Fibroblast of skin of scalp (primary cell): Measurements from ENCODE around the gene GLTPD2.
"Not testable (repeated sequence)": the region's sequence is repeated elsewhere in the genome, so short reads cannot be mapped to it uniquely, and the experiment has no call there.

Experiments
- DNase-seq: peaks from one replicate; pipeline ENCODE4 v3.0.0-alpha.2; 2013

GLTPD2 gene

DNA sequence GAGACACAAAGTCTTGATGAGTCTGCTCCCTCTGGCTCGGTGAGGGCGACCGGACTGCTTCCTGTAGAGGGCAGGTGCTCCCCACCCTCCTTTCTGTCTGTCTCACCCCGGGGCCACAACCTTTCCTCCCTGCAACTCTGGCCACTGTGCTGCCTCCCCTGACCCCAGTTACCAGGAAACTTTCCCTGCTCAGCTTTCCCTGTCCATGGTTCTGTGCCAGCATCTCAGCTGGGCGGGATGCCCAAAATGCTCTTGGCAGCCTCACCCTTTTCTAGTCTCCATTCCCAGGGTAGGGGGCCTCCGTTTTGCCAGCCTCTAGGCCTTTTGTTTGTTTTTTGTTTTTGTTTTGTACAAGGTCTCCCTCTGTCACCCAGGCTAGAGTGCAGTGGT lies 19.6 kb downstream of the GLTPD2 start:
- DNase-seq: no peak

DNA sequence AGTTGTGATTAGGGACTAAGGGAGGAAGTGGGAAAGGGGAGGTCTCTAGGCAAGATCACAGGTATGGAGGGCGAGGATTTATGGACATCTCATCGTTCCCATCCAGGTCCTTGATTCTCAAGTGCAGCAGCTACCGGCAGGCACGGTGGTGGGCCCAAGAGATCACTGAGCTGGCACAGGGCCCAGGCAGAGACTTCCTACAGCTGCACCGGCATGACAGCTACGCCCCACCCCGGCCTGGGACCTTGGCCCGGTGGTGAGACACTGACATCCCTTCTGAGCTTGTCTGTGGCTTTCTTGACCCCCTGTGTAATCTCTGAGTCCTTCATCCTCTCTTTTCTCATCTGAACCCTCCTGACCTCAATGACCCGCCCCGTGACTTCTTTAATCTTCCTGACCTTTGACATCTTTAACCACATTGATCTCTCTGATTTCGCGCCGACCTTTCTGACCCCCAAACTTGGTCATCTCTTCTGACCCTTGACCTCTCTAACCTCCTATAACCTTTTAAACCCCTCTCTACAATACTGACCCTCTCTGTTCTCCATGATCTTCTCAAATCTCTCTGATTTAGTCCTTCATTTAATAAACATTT lies 22.0 kb downstream of the GLTPD2 start:
- DNase-seq: no peak

DNA sequence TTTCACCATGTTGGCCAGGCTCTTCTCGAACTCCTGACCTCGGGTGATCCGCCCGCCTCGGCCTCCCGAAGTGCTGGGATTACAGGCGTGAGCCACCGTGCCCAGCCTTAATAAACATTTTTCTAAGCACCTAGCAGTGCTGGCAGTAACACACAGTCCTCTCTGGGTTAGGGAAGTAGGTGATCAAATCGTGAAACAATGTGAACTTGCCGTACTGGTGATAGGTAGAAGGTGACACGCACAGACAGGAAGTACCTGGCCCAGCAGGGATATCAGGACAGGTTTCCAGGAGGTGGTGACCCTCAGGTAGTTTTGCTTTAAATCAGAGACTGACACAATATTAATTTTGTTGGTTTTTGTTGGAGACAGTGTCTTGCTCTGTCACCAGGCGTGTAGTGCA lies 22.7 kb downstream of the GLTPD2 start:
- DNase-seq: no peak

DNA sequence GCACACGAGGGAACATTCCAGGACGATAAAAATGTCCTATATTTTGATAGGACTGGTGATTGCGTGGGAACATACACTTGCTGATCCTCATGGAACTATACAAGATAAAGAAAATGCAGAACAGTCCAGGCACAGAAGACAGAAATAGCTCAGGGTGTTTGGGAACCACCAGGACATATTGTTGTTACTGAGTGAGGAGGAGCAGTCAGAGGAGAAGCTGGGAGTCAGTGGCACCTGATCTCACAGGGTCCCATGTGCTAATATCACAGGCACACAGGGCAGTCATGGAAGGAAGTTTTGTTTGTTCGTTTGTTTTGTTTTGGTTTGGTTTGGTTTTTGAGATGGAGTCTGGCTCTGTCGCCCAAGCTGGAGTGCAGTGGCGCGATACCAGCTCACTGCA lies 23.9 kb downstream of the GLTPD2 start:
- no peak for DNase-seq

DNA sequence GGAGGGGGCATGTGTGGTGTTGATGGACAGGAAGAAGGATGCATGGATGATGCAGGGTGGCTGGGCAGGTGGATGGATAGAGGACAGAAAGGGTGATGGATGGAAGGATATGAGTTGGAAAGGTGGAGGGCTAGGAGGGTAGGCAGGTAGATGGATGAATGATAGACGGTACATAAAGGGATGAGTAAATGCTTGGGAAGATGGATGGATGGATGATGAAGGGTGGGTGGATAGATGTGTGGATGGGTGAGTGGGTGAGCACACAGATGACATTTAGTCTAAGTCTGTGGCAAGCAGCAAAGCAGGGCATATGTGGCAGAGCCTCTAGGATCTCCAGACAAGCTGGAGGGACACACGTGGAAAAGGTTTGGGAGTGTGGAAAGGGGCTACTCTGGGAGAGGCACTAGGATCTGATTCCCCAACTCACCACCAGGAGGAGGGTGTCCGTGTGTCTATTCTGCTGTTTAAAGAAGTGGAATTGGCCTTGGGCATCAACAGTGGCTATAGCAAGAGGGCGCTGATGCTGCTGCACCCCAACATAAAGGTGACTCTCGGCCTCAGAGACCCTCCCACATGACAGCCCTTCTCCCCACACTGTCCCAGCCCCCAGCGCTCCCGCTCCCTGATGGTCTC lies 26.4 kb downstream of the GLTPD2 start:
- DNase-seq: no peak

DNA sequence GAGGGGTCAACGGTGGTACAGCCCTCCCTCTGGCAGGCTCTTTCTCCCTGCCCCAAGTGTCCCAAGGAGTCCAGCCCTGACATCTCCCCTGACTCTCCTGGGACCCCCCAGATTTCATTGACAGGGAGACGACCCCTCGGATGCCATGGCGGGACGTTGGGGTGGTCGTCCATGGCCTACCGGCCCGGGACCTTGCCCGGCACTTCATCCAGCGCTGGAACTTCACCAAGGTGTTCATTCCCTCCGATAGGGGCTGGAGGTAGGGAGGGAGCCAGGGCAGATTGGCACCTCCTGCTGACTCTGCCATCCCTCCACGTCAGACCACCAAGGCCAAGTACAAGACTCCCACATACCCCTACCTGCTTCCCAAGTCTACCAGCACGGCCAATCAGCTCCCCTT lies 28.1 kb downstream of the GLTPD2 start:
- DNase-seq: no peak

DNA sequence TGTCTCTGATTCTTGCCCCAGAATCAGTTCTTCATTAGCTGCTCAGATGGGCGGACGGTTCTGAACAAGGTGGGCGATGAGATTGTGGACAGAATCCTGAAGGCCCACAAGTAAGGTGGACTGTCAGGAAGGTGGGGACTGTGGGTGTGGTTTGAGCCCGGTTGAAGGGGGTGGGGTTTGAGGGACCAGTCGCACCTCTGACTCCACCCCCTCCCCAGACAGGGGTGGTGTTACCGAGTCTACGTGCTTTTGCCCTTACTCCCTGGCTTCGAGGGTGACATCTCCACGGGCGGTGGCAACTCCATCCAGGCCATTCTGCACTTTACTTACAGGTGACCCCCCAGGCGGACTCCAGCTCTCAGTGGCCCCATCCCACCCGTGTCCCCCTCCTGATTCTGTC lies 29.5 kb downstream of the GLTPD2 start:
- DNase-seq: no peak

DNA sequence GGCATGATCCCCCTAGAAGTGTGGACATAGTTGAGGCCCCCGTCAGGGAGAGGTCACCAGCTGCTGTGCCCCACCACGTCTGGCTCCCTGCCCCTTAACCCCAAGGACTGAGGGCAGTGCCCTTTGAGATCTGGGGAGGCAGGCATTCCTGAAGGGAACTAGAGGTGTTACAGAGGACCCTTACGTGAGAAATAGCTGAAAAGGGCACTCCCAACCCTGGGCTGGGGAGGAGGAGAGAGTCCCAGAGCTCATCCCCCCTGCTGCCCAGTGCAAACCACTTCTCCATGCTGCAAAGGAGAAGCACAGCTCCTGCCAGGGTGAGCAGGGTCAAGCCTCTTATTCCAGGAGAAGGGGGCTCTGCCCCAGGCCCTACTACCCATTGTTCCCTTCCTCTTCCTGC lies 34.1 kb downstream of the GLTPD2 start:
- no peak for DNase-seq

DNA sequence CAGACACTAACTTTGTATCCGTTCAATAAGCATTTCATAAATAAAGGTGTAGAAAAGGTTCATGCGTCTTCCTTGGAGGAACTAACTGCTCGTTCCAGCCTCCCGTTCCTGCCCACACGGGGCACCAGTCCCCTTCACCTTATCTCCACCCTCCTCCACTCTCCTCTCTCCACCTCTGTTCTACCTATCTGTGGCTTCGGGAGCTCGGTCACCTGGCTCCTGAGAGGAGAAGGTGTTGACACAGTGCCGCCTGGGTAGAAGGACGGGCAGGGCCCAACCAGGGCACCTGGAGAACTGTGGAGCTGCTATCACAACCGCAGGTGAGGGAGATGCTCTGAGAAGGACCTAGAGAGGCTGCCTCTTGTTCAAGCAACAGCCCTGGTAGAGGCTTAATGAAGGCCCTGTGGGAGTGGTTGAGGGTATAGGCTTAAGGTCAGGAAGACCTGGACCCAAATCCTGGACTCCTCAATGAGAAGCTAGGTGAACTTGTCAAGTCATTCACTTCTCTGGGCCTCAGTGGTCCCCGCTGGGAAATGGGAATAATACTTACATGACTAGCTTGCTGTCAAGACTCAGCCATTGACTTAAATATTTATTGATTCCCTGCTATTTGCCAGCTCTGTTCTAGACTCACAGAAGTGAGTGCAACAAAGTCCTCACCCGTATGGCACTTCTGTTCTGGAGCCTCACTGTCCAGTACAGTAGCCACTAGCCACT lies 34.8 kb downstream of the GLTPD2 start:
- DNase-seq: no peak

DNA sequence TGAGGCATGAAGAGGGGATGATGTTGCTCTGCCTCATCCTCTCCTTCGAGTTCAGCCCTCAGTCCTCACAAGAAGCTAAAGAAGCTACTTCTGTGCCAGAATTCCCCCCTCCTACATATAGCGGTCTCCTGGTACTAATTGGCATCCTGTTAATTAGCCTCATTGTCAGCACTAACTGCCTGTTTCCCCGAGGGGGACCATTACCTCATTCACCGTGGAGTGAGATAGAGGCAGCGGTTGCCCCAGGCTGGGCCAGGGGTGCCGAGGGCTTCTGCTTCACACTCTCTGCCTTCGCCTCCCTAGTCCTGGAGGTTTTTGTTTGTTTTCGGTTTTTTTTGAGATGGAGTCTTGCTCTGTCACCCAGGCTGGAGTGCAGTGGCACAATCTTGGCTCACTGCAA lies 38.6 kb downstream of the GLTPD2 start:
- no peak for DNase-seq

DNA sequence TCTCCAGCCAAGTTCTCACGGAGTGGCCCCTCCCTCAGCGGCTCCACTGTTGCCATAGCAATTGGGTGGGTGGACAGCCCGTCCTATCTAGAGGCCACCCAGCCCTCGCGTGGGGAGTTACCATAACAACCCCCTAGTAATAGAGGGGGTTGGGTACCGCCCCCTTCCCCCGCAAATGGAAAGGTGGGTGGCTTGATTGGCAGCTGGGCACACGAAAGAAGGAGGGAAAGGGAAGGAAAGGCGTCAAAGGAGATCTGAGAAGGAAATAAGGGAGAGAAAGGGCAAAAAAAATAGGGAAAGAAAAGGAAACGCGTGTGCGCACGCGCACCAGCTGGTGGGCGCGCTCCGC lies 44.0 kb downstream of the GLTPD2 start:
- DNase-seq: not testable (repeated sequence)

DNA sequence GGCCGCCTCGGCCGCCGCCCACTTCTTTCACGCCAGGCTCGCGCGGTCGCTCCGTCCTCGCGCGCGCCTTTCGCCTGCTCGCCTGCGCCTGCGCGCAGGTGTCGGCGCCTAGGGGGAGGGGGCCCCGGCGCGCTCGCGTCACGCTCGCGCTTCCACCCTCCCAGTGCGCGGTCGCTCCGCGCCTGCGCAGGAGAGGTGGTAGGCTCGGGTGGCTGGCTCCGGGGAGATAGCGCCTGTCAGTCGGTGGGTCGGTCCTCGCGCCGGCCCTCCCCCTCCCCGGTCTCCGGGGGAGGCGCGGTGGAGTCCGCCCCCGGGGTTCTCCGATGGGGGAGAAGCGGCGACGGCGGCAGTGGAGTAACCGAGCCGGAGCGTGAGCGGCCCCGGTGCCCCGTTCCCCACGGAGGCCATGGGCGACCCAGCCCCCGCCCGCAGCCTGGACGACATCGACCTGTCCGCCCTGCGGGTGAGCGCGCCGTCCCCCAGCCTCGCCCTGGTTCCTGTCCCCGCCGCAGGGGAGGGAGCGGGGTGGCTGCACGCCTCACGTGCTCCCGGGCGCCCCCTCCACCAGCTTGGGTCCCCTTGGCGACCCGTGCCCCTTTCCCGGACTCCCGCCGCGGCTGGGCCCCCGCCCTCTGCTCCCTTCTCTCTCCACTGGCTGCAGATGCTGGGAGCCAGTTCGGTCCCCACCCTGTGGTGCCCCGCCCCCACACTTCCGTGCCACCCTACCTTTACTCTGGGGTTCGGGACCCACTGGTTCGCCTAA lies 44.6 kb downstream of the GLTPD2 start, which contains the start of gene MINK1:
MINK1 (plus strand) TSS at position 163 of the 763 bp plus-strand sequence; CDS start at position 407, 244 bp downstream.
- DNase-seq: peak; percentile 93

DNA sequence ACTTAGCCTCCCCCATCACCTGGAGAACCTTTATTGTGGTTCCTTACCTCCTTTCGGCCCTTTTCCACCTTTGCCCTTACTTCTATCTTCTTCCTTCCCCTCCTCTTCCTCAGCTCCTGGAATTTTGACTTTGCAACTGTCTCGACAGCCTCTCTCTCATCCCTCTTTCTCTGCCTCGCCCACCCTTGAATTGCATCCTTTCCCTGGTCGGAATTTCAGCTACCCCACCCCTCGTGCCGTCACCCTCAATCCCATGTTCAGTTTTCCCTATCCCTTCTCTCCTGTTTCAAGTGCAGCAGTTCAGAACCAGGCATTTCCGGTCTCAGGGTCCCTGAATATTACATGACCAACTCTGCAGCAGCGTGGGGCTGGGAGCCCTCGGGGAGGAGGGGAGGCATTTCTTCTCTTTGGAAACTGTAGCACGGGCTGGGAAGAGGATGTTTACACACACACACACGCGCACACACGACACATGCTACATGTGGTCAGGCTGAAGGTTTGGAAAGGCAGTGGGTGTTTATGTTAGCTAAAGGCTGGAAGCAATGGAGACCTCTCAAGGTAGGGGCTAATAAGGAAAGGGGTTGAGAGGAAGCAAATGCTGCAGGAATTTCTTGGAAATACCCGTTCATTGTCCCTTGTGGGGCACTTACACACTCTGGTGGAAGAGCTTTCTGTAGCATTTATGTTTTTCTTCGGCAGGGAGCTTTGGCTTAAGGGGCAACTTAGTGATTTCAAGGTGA lies 45.3 kb downstream of the GLTPD2 start:
- peak; percentile 54 for DNase-seq

DNA sequence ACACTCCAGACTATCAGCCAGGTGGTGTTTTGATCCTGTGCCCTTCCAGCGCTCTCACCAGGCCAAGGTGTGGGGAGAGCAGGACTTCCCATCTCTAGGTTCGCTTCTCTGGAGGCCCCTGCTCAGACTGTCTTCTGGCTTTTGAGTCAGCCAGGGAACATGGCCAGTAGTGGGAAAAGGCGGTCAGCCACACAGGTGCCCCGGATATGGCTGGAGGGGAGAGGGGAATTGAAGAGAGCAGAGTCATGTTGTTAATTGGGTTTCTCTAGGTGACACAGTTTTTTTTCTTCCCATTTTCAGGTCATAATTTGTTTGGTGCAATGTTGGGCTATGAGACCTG lies 45.9 kb downstream of the GLTPD2 start:
- no peak for DNase-seq

DNA sequence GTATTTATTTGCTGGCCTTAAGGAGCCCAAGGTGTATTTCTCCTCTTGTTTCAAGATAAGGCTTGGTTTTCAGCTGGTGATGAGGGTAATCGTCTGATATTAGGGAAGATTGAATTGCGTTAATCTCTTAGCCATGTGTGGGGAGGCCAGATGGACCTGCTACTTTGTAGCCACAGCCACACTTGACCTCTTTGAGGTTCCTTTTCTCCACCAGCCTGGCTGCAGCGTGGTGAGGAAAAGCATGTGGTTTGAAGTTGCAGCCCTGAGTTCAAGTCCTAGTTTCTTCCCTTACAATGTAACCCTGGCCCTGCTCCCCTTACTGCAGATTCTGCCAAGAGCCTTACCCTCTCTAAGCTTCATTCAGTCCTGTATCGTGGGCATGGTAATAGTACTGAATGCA lies 47.5 kb downstream of the GLTPD2 start:
- no peak for DNase-seq

DNA sequence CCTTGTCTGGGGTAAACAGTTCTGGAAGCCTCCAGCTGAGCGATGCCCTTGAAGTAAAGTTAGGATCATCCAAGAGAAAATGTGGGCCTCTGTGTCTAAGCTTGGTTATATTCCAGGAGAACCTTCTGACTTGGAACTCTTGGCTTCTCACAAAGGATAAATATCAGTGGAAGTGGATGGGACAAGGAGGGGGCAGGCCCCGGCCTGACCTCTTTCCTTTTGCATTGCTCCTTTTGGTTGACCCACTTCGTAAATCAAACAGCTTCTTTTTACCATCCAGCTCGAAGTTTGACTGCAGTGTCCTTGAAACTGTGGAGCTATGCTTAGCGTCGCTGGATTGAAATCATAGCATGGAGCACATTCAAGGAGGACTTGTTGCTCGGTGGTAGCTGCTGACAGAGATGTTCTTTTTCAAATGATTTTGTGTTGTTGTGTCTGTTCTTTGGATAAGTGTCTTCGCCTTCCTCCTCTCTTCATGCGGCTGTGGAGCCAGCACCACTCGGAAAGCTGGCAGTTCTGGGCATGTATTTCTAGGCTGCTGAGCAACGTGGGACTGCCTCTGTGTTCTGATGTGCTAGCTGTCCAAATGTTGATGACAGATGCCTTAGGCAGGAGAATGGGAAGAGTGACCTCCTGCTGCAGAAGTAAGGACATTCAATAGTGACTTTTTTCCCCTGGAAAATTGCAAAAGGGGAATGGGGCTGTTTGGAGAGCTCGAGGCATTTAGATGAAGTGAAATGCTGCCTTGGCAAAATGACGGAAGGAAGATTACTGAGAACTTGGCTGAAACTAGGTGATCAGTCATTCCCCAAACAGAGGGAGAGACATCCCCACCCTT lies 48.9 kb downstream of the GLTPD2 start:
- no peak for DNase-seq

DNA sequence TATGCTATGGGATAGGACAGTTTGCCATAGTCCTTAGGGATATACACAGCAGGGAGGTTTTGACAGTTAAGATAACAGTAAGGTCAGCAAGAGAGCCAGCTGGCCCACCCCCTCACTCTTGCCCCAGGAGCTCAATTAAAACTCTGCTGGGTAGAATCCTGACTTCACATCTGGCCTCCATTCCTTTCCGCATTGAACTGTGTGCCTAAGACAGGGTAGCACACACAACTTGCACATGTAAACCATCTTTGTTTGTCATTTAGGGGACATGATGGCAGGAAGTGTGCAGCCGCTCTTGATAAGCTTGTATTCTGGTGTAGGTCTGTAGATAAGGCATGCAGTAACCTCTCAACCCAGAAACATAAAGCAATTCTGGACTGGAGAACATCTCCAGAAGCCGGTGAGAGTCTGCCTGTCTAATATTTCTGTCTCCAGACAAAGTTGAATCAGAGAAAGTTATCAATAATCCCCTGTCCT lies 49.6 kb downstream of the GLTPD2 start:
- no peak for DNase-seq

DNA sequence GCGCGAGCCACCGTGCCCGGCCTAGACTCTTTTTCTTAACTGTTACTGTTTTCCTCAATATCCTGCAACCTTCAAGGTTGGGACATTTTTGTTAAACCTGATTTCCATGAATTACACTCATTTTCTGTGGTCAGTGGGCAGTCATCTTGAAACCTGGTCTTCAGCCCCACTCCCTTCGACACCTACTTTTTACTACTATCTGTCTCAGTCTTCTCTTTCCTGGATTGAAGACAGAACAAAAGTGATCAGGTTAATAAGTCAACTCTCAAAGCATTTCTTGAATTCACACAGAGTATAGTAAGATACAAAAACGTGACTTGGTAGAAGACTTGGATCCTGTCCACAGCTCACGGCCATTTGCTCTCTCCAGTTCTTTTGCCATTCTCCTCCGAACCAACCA lies 50.5 kb downstream of the GLTPD2 start:
- no peak for DNase-seq
